ENCODE data around the gene AOPEP.

The AOPEP gene

DNA sequence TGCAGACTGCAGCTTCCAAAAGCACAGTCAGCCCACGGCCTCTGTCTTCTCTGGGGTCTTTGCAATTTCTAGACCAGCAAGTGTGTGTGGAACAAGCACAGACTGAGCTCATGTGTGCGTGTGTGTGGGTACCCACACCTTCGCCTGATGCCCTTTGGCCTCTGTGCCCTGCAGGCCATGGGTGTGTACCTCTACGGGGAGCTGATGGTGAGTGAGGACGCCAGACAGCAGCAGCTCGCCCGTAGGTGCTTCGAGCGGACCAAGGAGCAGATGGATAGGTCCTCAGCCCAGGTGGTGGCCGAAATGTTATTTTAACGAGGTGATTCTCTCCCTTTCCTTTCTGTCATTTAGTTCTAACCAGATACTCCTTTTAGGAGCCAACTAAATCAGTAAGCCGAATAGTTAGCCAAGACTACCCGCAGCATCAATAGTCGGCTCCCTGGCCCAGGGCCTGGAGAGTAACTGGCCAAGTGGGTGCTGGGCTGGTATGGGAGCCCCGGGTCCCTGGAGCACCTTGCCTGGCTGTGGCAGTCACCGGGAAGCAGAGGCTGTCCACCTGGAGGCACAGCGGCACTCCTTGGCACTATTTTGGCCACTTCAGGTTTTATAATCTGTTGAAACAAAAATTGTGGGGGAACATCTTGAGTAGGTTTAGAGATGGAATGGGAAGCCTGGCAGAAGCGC lies 356.0 kb downstream of the AOPEP start:
- Histone ChIP-seq H3K9ac (ENCODE audit: low read length) (no peak overlapping the region), H3K4me1 (ENCODE audit: low read length) (no peaks in the 10 kb centered on the region), H3K27ac (ENCODE audit: low read length) (no peak overlapping the region), H3K27me3 (replicated peaks; ENCODE audit: insufficient read depth, low read length) (no peaks in the 10 kb centered on the region), H3K9me2 (replicated peaks; ENCODE audit: insufficient read depth, low read length) (no peaks in the 10 kb centered on the region), H3K4me2 (ENCODE audit: low read depth, low read length) (no peak overlapping the region), H3K9me3 (replicated peaks; ENCODE audit: insufficient read depth, low read length) (no peaks in the 10 kb centered on the region), H4K20me1 (ENCODE audit: insufficient read depth, low read length) (no peaks in the 10 kb centered on the region), H3K4me3 (ENCODE audit: low read length) (no peak overlapping the region), H3K36me3 (replicated peaks; ENCODE audit: insufficient read depth, low read length) (no peaks in the 10 kb centered on the region; the same call in 1 of the 2 replicates), H3F3A (ENCODE audit: insufficient read depth, low read length) (no peaks in the 10 kb centered on the region), H2AFZ (ENCODE audit: low read length) (no peak overlapping the region), H3K79me2 (ENCODE audit: low read length) (no peaks in the 10 kb centered on the region)
- no peak for TF ChIP-seq EZH2 (optimal IDR thresholded peaks at IDR 0.05; ENCODE audit: low read depth, low read length)
- TF ChIP-seq, protein P1, sequence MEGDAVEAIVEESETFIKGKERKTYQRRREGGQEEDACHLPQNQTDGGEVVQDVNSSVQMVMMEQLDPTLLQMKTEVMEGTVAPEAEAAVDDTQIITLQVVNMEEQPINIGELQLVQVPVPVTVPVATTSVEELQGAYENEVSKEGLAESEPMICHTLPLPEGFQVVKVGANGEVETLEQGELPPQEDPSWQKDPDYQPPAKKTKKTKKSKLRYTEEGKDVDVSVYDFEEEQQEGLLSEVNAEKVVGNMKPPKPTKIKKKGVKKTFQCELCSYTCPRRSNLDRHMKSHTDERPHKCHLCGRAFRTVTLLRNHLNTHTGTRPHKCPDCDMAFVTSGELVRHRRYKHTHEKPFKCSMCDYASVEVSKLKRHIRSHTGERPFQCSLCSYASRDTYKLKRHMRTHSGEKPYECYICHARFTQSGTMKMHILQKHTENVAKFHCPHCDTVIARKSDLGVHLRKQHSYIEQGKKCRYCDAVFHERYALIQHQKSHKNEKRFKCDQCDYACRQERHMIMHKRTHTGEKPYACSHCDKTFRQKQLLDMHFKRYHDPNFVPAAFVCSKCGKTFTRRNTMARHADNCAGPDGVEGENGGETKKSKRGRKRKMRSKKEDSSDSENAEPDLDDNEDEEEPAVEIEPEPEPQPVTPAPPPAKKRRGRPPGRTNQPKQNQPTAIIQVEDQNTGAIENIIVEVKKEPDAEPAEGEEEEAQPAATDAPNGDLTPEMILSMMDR (IDR thresholded peaks at IDR 0.05; ENCODE audit: low read length) = no peak
- TF ChIP-seq EZH2phosphoT487 (IDR thresholded peaks at IDR 0.05; ENCODE audit: low read length) = no peak
- no peak for DNase-seq

DNA sequence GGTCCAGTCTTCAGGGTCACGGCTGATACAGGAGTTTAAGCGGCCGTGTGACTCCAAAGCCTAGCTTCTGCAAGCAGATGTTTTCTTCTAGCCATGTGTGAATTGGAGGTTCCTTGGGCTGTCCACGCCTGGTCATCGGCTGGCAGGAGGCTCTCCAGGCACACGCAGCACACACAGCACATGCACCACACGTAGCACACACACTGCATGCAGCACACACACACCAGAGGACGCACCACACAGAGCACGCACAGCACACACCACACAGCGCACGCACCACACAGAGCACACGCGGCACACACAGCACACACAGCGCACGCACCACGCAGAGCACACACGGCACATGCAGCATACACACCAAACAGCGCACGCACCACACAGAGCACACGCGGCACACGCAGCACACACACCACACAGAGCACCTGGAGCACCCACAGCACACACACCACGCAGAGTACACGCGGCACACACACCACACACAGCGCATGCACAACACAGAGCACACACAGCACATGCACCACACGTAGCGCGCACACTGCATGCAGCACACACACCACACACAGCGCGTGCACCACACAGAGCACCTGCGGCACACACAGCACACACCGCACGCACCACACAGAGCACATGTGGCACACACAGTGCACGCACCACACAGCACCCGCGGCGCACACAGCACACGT lies 356.7 kb downstream of the AOPEP start:
- Histone ChIP-seq H3K4me2 (ENCODE audit: low read depth, low read length) (no peak overlapping the region), H3K9me3 (replicated peaks; ENCODE audit: insufficient read depth, low read length) (no peaks in the 10 kb centered on the region), H3K9ac (ENCODE audit: low read length) (no peak overlapping the region), H3K79me2 (ENCODE audit: low read length) (no peaks in the 10 kb centered on the region), H3K27me3 (replicated peaks; ENCODE audit: insufficient read depth, low read length) (no peaks in the 10 kb centered on the region), H4K20me1 (ENCODE audit: insufficient read depth, low read length) (no peaks in the 10 kb centered on the region), H3K4me3 (ENCODE audit: low read length) (no peak overlapping the region), H3K9me2 (replicated peaks; ENCODE audit: insufficient read depth, low read length) (no peaks in the 10 kb centered on the region), H3F3A (ENCODE audit: insufficient read depth, low read length) (no peaks in the 10 kb centered on the region), H3K27ac (ENCODE audit: low read length) (no peak overlapping the region), H2AFZ (ENCODE audit: low read length) (no peak overlapping the region), H3K36me3 (replicated peaks; ENCODE audit: insufficient read depth, low read length) (no peaks in the 10 kb centered on the region; the same call in 1 of the 2 replicates), H3K4me1 (ENCODE audit: low read length) (no peaks in the 10 kb centered on the region)
- no peak for DNase-seq
- TF ChIP-seq EZH2phosphoT487 (IDR thresholded peaks at IDR 0.05; ENCODE audit: low read length) (no peak), EZH2 (optimal IDR thresholded peaks at IDR 0.05; ENCODE audit: low read depth, low read length) (no peak)
- TF ChIP-seq, protein P1 (IDR thresholded peaks at IDR 0.05; ENCODE audit: low read length) = no peak

DNA sequence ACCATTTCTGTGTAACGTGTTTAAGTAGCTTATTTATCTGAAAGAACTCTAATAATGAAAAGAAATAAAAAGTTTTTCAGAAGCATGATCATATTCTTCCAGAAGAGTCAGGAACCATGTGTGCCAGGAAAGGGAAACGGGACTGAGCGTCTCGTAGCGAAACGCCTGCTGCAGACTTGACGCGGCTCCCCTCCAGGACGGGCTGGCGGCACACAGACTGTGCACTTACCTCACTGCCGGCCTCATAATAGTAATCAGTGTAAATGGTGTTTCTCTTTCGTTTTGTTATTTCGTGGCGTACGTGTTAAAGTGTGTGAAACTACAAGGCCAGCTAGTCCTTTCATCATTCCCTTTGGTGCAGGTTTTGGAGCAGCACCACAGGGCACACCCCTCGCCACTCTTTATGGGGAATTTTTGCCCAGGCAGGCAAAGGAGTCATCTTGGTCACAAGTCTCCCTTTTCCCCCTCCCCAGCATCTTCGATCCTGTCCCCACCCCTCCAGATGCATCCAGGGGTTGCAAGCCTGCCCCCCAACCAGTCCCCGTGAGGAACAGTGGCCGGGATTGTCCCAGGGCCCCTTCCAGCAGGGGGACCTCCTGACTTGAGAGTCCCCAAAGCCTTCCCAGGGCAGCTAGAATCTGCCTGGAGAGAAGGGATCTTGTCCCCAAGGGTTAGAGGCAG lies 357.9 kb downstream of the AOPEP start:
- no peaks in the 10 kb centered on the region; the same call in 1 of the 2 replicates for H3K36me3 ChIP-seq (replicated peaks; ENCODE audit: insufficient read depth, low read length)
- H3K27ac ChIP-seq (ENCODE audit: low read length) = no peak overlapping the region
- H3K4me1 ChIP-seq (ENCODE audit: low read length) = no peaks in the 10 kb centered on the region
- no peak overlapping the region for H3K9ac ChIP-seq (ENCODE audit: low read length)
- no peaks in the 10 kb centered on the region for H3K9me2 ChIP-seq (replicated peaks; ENCODE audit: insufficient read depth, low read length)
- no peak overlapping the region for H3K4me3 ChIP-seq (ENCODE audit: low read length)
- no peaks in the 10 kb centered on the region for H4K20me1 ChIP-seq (ENCODE audit: insufficient read depth, low read length)
- TF ChIP-seq EZH2 (optimal IDR thresholded peaks at IDR 0.05; ENCODE audit: low read depth, low read length) (no peak), EZH2phosphoT487 (IDR thresholded peaks at IDR 0.05; ENCODE audit: low read length) (no peak)
- TF ChIP-seq, protein P1 (IDR thresholded peaks at IDR 0.05; ENCODE audit: low read length) = no peak
- H3K27me3 ChIP-seq (replicated peaks; ENCODE audit: insufficient read depth, low read length) = no peaks in the 10 kb centered on the region
- H3K79me2 ChIP-seq (ENCODE audit: low read length) = no peaks in the 10 kb centered on the region
- no peak overlapping the region for H3K4me2 ChIP-seq (ENCODE audit: low read depth, low read length)
- no peak overlapping the region for H2AFZ ChIP-seq (ENCODE audit: low read length)
- no peaks in the 10 kb centered on the region for H3F3A ChIP-seq (ENCODE audit: insufficient read depth, low read length)
- no peak for DNase-seq
- H3K9me3 ChIP-seq (replicated peaks; ENCODE audit: insufficient read depth, low read length) = no peaks in the 10 kb centered on the region

Measured in MM.1S (cell line).